Nephron progenitor cell (in vitro differentiated cells): ENCODE results near the gene TPX2.

ENCODE experiments used
- DNase-seq: peaks from one replicate; pipeline ENCODE4 v3.0.0; 2021
- H3K27ac Mint-ChIP-seq: 2 replicates; pipeline ENCODE4 v1.8.0; 2021; ENCODE audit warnings: mild to moderate bottlenecking, moderate library complexity, mixed read lengths
- H3K27me3 Mint-ChIP-seq: 2 replicates; pipeline ENCODE4 v1.8.0; 2021; ENCODE audit warnings: mild to moderate bottlenecking, low read depth, mixed read lengths; ENCODE audit not compliant: poor library complexity
- H3K36me3 Mint-ChIP-seq: 2 replicates; pipeline ENCODE4 v1.8.0; 2021; ENCODE audit warnings: low read depth, mixed read lengths
- H3K4me1 Mint-ChIP-seq: 2 replicates; pipeline ENCODE4 v1.8.0; 2021; ENCODE audit warnings: mixed read lengths
- H3K4me3 Mint-ChIP-seq: 2 replicates; pipeline ENCODE4 v1.8.0; 2021; ENCODE audit warnings: mild to moderate bottlenecking, moderate library complexity, mixed read lengths
- H3K9me3 Mint-ChIP-seq: 2 replicates; pipeline ENCODE4 v1.8.0; 2021; ENCODE audit warnings: mild to moderate bottlenecking, moderate library complexity, mixed read lengths
- TF ChIP-seq, protein P1 (sequence below): fragments of 200-600 bp; sonication (generic); IDR thresholded peaks from 2 replicates; pipeline ENCODE4 v1.5.0; 2021; ENCODE audit warnings: antibody characterized with exemption

The TPX2 gene

DNA sequence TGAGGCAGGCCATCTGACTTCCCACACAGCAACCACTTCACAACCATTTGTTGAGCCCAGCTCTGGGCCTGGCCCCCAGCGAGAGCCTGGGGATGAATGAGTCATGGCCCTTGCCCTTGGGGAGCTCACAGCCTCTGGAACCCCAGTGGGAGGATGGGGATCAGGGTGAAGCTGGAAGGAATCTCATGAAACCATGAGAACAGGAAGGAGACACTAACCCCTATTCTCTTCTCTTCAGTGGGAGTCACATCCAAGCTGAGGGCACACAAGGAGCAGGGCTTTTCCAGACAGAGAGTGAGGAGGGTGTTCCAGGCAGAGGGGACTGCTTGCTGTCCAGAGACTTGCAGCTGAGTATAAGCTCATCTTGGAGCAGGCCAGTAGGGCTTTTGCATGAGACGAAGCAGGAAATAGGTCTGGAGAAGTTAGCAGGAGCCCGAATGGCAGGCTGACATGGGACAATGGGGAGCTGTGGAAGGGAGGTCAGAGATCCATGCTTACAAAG lies 98.9 kb downstream of the TPX2 start:
- no peaks in the 10 kb centered on the region for H3K27me3 Mint-ChIP-seq
- no peak overlapping the region for H3K4me3 Mint-ChIP-seq
- H3K27ac Mint-ChIP-seq, result no peak overlapping the region
- TF ChIP-seq, protein P1, sequence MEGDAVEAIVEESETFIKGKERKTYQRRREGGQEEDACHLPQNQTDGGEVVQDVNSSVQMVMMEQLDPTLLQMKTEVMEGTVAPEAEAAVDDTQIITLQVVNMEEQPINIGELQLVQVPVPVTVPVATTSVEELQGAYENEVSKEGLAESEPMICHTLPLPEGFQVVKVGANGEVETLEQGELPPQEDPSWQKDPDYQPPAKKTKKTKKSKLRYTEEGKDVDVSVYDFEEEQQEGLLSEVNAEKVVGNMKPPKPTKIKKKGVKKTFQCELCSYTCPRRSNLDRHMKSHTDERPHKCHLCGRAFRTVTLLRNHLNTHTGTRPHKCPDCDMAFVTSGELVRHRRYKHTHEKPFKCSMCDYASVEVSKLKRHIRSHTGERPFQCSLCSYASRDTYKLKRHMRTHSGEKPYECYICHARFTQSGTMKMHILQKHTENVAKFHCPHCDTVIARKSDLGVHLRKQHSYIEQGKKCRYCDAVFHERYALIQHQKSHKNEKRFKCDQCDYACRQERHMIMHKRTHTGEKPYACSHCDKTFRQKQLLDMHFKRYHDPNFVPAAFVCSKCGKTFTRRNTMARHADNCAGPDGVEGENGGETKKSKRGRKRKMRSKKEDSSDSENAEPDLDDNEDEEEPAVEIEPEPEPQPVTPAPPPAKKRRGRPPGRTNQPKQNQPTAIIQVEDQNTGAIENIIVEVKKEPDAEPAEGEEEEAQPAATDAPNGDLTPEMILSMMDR, result no peak
- peaks cover 54% of the 10 kb centered on the region for H3K4me1 Mint-ChIP-seq
- H3K9me3 Mint-ChIP-seq, result no peaks in the 10 kb centered on the region
- no peak for DNase-seq
- H3K36me3 Mint-ChIP-seq, result no peaks in the 10 kb centered on the region

DNA sequence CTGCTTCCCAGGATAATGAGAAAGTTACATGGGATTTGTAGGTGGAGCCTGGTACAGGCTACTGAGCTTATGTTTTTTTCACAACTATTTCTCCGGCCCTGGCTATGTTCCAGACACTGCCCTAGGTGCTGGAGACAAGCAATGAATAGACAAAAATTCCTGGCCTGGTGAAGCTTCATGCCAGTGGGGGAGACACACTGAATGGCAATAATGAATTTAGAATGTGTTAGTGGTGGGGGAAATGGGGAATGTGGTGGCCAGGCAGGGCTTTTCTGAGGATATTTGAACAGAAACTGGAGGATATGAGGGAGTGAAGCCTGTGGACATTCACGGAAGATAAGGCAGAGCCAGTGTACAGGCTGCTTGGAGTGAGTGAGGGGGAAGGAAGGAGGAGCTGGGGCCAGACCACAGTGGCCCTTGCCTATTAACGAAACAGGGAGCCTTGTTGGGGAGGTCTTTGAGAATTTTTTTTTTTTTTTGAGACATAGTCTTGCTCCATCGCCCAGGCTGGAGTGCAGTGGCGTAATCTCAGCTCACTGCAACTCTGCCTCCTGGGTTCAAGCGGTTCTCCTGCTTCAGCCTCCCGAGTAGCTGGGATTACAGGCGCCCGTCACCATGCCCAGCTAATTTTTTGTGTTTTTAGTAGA lies 99.7 kb downstream of the TPX2 start:
- DNase-seq, result no peak
- TF ChIP-seq, protein P1, result no peak
- no peaks in the 10 kb centered on the region for H3K36me3 Mint-ChIP-seq
- no peak overlapping the region for H3K4me3 Mint-ChIP-seq
- H3K4me1 Mint-ChIP-seq, result peaks cover 56% of the 10 kb centered on the region
- no peaks in the 10 kb centered on the region for H3K9me3 Mint-ChIP-seq
- no peak overlapping the region for H3K27ac Mint-ChIP-seq
- no peaks in the 10 kb centered on the region for H3K27me3 Mint-ChIP-seq

DNA sequence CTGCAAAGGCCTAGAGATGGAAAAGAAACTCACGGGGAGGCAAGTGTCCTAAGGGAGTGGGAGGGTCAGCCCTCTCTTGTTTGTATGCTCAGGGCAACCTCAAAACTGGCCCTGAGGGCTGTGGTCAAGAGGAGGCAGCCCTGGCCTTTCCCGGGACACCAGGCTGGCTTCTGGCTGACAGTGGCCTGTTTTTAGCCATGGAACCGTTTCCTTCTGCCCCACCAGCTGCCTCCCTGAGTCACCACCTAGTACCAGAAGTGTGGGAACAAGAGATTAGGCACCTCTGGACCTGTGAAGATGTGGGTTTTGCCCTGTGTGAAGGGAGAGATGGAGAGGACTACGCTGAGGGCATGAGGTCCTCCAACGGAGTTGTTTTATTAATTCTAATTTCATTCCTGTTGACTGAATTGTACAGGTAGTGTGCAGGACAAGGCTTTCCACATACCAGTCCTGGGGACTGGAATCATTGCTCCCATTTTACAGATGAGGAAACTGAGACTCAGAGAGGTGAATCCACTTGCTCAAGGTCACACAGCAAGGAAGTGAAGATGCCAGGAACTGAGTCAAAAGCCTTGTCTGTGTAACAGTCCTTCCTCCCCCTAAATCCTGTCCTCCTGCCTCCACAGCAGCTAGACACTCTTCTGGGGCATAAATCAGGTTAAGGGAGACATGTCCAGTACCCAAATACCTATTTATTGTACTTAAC lies 100.8 kb downstream of the TPX2 start:
- DNase-seq, result no peak
- no peaks in the 10 kb centered on the region for H3K27me3 Mint-ChIP-seq
- no peak overlapping the region for H3K27ac Mint-ChIP-seq
- H3K36me3 Mint-ChIP-seq, result no peaks in the 10 kb centered on the region
- no peak overlapping the region for H3K4me3 Mint-ChIP-seq
- peaks cover 53% of the 10 kb centered on the region for H3K4me1 Mint-ChIP-seq
- H3K9me3 Mint-ChIP-seq, result no peaks in the 10 kb centered on the region
- TF ChIP-seq, protein P1, result no peak

DNA sequence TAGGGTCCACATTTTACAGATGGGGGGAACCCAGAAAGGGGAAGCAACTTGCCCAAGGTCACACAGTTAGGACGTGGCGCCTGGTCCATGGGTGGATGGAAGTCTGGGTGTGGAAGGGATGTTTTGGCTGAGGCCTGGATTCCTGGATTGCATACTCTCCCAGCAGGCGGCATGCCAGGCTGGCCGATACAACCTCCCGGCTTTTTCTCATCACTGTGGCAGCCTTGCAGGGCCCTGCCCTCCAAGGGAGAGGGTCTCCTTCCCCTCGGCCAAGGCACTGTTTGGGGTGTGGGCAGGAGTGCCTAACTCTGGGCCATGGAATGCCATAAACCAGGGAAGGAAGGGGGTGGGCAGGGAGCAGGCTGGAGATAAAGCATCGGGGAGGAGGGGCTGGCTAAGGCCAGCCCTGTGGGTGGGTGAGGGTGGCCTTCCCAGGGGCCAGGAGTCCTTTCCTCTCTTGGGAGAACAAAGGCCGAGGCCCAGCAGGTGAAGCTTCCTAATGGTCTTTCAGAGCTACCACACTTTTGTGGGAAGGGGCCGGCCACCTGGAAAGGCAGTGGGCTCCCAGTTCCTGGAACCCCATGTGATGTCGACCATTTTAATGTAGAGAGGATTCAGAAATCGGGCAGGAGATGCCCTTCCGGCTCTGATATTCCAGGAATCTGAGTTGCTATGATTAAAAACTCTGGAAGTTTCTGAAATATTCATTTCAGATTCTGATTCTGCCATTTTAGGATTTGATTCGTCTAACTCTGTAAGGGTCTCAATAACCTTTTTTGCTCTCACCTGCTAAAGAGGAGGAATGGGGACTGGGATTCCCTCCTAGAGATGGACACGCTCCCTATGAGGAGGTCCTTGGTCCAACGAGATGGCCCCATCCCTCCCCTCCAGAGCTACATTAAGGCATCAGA lies 102.1 kb downstream of the TPX2 start:
- TF ChIP-seq, protein P1, result no peak
- no peak for DNase-seq
- Mint-ChIP-seq H3K4me3 (no peak overlapping the region), H3K27me3 (no peaks in the 10 kb centered on the region), H3K36me3 (no peaks in the 10 kb centered on the region), H3K4me1 (peaks cover 44% of the 10 kb centered on the region), H3K9me3 (no peaks in the 10 kb centered on the region), H3K27ac (no peak overlapping the region)

DNA sequence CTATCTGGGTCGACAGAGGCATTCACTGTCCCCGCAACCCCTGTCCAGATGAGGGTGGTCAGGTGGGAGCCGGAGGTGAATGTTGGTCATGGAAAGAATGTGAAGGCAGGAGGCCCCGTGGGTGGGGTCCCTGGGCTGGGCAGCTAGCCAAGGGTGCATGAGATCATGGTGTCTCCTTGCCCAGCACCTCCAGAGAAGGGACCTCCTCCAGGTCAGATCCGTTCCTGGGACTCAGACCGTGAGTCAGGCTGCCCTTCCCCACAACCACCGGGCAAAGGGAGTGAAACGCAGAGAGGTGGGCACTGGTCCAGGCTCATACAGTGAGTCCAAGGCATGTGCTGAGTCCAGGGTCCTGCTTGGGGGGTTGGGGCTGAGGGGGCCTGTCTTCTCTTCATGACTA lies 102.8 kb downstream of the TPX2 start:
- TF ChIP-seq, protein P1, result no peak
- no peak for DNase-seq
- Mint-ChIP-seq H3K27me3 (no peaks in the 10 kb centered on the region), H3K36me3 (no peaks in the 10 kb centered on the region), H3K4me3 (no peak overlapping the region), H3K27ac (no peak overlapping the region), H3K9me3 (no peaks in the 10 kb centered on the region), H3K4me1 (peaks cover 38% of the 10 kb centered on the region)
